ENCODE data around the gene TXNL1.
"Not testable (repeated sequence)": the region's sequence is repeated elsewhere in the genome, so short reads cannot be mapped to it uniquely, and the experiment has no call there.

TXNL1 gene

GRCh38 chr18:56638232-56639103 lies at the start of gene TXNL1:
TXNL1 (minus strand) TSS chr18:56638592; CDS start chr18:56638440, 152 bp downstream.
- DNase-seq = peak; percentile 99 to 100

GRCh38 chr18:56684277-56684676 lies 45.9 kb upstream of the TXNL1 start:
- no peak for DNase-seq

- DNase-seq = no peak
These were observed 40.6 kb upstream of the TXNL1 start for GRCh38 chr18:56678836-56679565.

- DNase-seq = no peak
These were observed 38.2 kb upstream of the TXNL1 start for GRCh38 chr18:56676639-56677038.

GRCh38 chr18:56672981-56673380 lies 34.6 kb upstream of the TXNL1 start:
- no peak for DNase-seq

- DNase-seq = no peak
These were observed 34.0 kb upstream of the TXNL1 start for GRCh38 chr18:56672391-56672790.

GRCh38 chr18:56662902-56663301 lies 24.5 kb upstream of the TXNL1 start:
- no peak for DNase-seq

- DNase-seq = no peak
These were observed 24.1 kb upstream of the TXNL1 start for GRCh38 chr18:56662502-56662901.

GRCh38 chr18:56662063-56662408 lies 23.6 kb upstream of the TXNL1 start:
- peak; percentile 29 to 49 for DNase-seq

- DNase-seq = no peak
These were observed 23.1 kb upstream of the TXNL1 start for GRCh38 chr18:56661360-56662062.

- DNase-seq = no peak
These were observed 22.3 kb upstream of the TXNL1 start for GRCh38 chr18:56660655-56661054.

- DNase-seq = no peak
These were observed 20.7 kb upstream of the TXNL1 start for GRCh38 chr18:56659111-56659510.

- no peak for DNase-seq
These were observed 19.9 kb upstream of the TXNL1 start for GRCh38 chr18:56658261-56658660.

- not testable (repeated sequence) for DNase-seq
These were observed 15.9 kb upstream of the TXNL1 start for GRCh38 chr18:56654280-56654679.

- no peak for DNase-seq
These were observed 14.4 kb upstream of the TXNL1 start for GRCh38 chr18:56652802-56653201.

GRCh38 chr18:56651771-56652092 lies 13.3 kb upstream of the TXNL1 start:
- no peak for DNase-seq

- peak; percentile 96 to 98 for DNase-seq
These were observed 12.8 kb upstream of the TXNL1 start, which contains the start of gene WDR7 for GRCh38 chr18:56650944-56651770. WDR7 (plus strand) TSS chr18:56651359; CDS start chr18:56672516, 21,157 bp downstream.

GRCh38 chr18:56649996-56650395 lies 11.6 kb upstream of the TXNL1 start:
- no peak for DNase-seq

- no peak for DNase-seq
These were observed 9.8 kb upstream of the TXNL1 start for GRCh38 chr18:56647951-56648893.

- DNase-seq = no peak
These were observed 8.7 kb upstream of the TXNL1 start for GRCh38 chr18:56647071-56647470.

GRCh38 chr18:56645415-56646016 lies 7.1 kb upstream of the TXNL1 start:
- peak in 1 of 2 experiments; percentile 41 for DNase-seq

Measured in NCI-H1930 (cell line).